GM18861 (cell line): ENCODE results near the gene FAXC.
"Not testable (repeated sequence)": the region's sequence is repeated elsewhere in the genome, so short reads cannot be mapped to it uniquely, and the experiment has no call there.

Experiments
- ATAC-seq: cut with Tn5 transposase; IDR thresholded peaks from one replicate; pipeline ENCODE4 v1.9.1; 2021; ENCODE audit not compliant: unreplicated experiment

Gene FAXC

DNA sequence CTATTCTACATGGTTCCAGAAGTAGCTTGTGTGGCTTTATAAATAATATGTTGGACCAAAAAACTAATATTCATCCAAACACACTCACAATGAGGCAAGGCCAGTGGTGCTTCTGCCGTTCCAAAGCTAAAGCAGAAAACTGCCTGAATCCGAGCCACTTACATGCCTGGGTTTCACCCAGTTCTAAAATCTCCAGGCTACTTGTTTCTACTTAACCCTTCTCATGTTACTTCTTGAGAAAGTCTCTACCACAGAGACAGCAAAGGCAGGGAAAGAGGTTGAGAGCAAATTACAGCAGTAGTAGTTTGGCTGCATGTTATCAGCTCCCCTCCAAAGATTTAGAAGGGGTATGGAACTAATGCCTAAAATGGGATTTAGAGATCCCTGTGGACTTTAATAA, 62.0 kb downstream of the FAXC start:
- no peak for ATAC-seq

DNA sequence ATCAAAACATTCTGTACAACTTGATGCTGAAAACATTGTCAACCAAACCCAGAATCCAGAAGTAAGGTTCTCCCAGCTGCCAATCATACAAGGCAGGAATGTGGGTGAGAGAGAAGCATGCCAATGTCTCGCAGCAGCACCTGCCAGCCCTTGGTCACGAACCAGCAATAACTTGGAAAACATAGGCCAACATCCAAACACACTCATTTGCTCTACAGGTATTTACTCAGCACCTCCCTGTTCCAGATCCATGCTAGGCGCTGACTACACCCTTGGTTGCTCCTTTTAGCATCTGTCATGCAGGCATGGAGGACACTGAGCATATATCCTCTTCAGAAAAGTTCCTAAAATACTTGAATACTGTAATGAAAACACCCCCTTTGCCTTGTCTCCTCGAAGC, 63.6 kb downstream of the FAXC start:
- no peak for ATAC-seq

- no peak for ATAC-seq
Observed at GRCh38 chr6:99282479-99283062, 66.9 kb downstream of the FAXC start.

DNA sequence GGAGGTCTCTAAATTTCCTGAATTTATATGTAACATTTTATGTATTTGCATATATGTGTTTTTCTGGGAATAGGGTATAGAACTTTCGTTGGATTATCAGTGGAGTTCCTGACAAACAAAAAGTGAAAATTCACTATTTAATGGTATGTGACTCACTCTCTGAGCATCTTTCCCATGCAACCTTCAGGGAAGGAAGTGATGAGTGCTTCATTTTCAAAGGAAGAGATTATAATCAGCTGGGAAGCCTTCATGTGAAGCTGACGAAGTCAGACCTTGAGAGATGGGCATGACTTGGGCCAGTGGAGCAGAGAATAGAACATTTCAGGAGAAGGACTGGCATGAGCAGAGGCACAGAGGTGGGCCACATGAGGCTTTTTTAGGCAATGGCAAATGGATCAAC, 72.7 kb downstream of the FAXC start:
- ATAC-seq, result no peak

GRCh38 chr6:99270826-99271225, 78.6 kb downstream of the FAXC start:
- no peak for ATAC-seq

- no peak for ATAC-seq
Observed at GRCh38 chr6:99270030-99270429, 79.4 kb downstream of the FAXC start.

GRCh38 chr6:99269207-99269606, 80.3 kb downstream of the FAXC start:
- ATAC-seq, result no peak

GRCh38 chr6:99266996-99267395, 82.5 kb downstream of the FAXC start:
- ATAC-seq, result not testable (repeated sequence)

- not testable (repeated sequence) for ATAC-seq
Observed at GRCh38 chr6:99265447-99265846, 84.0 kb downstream of the FAXC start.

DNA sequence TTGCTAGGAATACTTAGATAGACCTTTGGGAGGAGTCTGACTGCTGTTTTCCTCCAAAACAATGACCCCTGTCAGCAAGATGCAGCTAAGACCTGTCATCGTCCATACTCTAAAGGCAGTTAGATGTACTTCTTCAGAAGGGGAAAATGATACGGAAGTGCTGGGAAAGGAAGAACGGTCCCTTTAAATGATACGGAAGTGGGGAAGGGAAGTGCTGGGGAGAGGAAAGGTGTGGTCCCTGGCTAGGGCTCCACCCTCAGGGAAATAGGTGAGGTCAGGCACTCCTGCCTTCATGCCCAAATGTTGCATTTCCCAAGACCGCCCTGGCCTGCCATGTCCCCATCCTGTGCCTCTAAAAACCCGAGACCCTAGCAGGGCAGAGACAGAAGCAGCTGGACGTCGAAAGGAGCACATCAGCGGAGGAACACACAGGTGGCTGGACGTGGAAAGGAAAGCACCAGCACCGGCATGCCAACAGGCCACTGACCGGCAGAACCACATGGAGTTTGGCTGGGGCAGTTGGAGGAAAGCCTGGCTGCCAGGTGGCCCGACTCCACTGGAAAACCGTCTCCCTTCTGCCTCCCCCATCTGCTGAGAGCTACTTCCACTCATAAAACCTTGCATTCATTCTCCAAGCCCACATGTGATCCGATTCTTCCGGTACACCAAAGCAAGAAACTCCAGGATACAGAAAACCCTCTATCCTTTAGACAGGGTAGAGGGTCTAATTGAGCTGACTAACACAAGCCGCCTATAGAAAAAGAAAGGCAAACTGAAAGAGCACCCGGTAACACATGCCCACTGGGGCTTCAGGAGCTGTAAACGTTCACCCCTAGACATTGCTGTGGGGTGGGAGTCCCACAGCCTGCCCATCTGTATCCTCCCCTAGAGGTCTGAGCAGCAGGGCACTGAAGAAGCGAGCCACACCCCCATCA, 94.6 kb downstream of the FAXC start:
- ATAC-seq, result no peak

DNA sequence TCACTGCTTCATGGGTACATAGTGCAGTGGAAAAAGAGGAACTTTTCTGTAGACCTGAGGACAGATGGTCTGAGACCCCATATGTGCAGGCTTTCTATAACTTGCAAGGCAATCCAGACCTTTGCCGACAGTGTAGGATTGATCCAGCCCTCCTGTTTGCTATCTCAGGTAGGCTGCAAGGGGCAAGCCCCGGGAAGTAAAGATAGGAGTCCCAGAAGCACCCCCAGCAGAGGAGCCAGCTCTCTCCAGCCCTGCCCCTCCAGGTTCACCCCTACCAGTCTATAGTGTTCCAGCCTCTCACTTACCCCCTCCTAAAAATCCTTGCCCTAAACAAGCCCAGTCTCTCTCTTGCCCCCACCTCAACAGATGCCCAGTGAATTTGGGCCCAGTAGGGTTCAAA, 96.2 kb downstream of the FAXC start:
- ATAC-seq, result no peak

GRCh38 chr6:99252421-99252820, 97.1 kb downstream of the FAXC start:
- no peak for ATAC-seq

DNA sequence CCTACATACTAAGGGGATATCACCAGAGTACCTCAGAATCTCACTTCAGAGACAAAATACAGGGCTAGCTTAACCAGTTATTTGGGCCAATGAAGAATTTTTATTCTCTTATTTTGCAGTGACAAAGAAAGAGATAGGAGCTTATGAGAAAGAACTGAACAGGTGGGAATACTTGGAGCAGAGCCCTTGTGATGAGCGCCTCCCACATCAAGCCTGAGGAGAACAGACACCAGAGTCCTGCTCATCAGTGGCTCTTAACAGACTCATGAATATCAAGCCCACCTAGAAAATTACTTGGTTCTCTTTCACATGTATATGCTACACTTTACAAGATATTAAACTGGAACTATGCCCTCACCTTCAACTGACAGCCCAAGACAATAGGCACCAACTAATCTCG, 99.0 kb downstream of the FAXC start:
- ATAC-seq, result no peak

DNA sequence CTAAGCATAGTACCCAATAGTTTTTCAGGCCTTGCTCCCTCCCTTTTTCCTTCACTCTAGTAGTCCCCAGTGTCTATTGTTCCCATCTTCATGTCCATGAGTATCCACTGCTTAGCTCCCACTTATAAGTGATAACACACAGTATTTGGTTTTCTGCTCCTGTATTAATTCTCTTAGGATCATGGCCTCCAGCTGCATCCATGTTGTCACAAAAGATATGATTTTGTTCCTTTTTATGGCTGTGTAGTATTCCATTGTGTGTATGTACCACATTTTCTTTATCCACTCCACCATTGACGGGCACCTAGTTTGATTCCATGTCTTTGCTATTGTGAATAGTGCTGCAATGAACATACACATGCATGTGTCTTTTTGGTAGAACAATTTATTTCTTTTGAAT, 102.9 kb downstream of the FAXC start:
- ATAC-seq, result no peak

- no peak for ATAC-seq
Observed at GRCh38 chr6:99241905-99242534, 107.5 kb downstream of the FAXC start.

DNA sequence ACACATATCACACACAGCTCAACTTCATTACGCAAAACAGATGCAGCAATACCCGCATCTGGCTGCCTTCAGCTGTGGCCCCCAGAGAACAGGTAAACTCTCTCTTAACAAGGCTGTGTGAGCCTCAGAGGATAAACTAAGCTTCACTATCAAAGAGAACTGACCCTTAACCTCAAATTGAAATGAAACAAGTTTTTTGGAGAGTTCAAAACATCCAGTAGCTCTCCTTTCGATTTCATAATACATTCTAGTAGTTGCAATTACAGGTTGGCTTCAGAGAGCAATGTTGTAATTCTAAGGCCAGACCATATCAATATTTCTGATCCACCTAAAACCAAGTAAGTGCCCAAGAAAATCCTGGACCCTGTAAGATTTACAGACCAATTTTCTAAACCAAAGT, 113.5 kb downstream of the FAXC start:
- no peak for ATAC-seq

DNA sequence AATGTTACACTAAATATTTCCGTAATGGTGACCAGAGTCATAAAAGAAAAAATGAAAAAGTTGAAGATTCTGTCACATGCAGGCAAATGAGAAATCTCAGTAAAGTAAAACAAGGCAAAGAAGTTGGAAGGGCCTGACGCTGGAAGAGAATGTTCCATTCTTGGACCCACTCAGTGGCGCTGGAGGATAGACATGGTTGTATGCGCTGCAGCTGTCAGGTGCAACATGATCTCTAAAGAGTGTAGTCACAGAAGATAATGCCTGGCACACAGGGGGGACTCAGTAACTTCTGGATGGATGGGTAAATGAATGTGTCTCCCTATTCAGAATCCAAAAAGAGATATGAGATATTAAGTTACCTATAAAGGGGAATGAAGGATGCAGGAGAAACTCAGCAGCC, 116.3 kb downstream of the FAXC start:
- no peak for ATAC-seq

DNA sequence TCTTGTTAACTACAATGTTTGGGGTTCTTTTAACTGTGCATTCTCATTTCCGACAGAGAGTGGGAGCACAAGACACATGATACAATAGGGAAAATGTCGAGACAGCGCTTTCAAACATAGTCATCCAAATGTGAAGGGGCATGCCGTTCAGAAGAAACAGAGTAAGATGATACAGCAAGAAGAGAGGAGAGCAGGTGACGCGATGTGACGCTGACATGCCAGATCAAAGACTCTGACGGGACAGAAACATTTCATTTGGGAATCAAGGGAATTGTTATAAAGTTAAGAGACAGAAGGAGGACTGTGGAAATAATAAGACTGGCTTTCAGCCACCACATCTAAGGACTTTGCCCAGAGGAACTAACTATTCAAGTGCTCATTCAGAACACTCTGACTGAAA, 117.4 kb downstream of the FAXC start:
- no peak for ATAC-seq

DNA sequence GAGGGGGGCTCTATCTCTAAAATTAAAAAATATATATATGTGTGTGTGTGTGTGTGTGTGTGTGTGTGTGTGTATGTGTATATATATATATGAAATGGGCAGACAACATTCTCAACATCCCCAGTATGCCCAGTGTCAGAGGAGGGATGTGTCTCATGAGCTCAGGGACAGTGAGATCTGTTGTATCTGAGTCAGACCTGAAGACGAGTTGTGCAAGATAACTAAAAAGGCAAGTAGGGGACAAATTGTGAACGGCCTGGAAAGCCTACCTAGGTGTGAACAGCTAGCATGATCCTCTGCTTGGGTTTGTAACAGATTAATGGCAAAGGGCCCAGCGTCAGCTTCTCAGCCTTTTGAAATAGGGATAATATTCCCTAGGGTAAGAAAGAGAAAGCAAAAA, 124.3 kb downstream of the FAXC start:
- ATAC-seq, result no peak
